Thoracic aorta (tissue), 2 donors: Measurements from ENCODE around the gene TEX51. TPM values are rescaled to one million over a fixed set of nuclear protein-coding genes. Genes with fewer than 3 reads are reported as not detected.

ENCODE experiments used
- ATAC-seq: fragments of 150-250 bp; one replicate; pipeline ENCODE4 v1.8.0; 2017; ENCODE audit warnings: low read depth; ENCODE audit not compliant: insufficient number of reproducible peaks, low FRiP score
- DNase-seq: peaks from one replicate; pipeline ENCODE4 v3.0.0-alpha.2; 2020; ENCODE audit warnings: low spot score
- H3K27ac ChIP-seq, 2 donors: fragments of 200-600 bp; sonication (generic); 1 replicate in 1 of 2; 2 replicates in 1 of 2; pipeline ENCODE4 v1.5.1; 2016; ENCODE audit warnings: mild to moderate bottlenecking in 2 of 2, moderate library complexity in 2 of 2
- H3K27me3 ChIP-seq: fragments of 200-600 bp; sonication (generic); replicated peaks from 2 replicates; pipeline ENCODE4 v1.6.0; 2016; ENCODE audit warnings: mild to moderate bottlenecking; ENCODE audit not compliant: insufficient read depth
- H3K36me3 ChIP-seq: fragments of 200-600 bp; sonication (generic); one replicate; pipeline ENCODE4 v1.5.1; 2016
- H3K4me1 ChIP-seq, 2 donors: fragments of 200-600 bp; sonication (generic); 1 replicate in 1 of 2; 2 replicates in 1 of 2; pipeline versions ENCODE4 v1.5.1 to v1.6.0; 2016; ENCODE audit warnings: low read depth in 2 of 2, mild to moderate bottlenecking in 1 of 2; ENCODE audit not compliant: control insufficient read depth in 1 of 2
- H3K4me3 ChIP-seq: fragments of 200-600 bp; sonication (generic); 2 replicates; pipeline ENCODE4 v1.5.1; 2016; ENCODE audit warnings: mild to moderate bottlenecking
- H3K9me3 ChIP-seq: fragments of 200-600 bp; sonication (generic); 2 replicates; pipeline ENCODE4 v1.5.1; 2016
- total RNA-seq, 2 donors: library from RNA; depleted of rRNA; stranded (reverse); fragments of >200 nt; gene quantifications; one replicate each; pipeline versions ENCODE4 v1.1.0 to v1.2.3, GENCODE V29; 2016
- TF ChIP-seq, protein P1 (sequence below): fragments of 200-600 bp; sonication (generic); IDR thresholded peaks from one replicate; pipeline ENCODE4 v1.5.1; 2019; ENCODE audit warnings: antibody characterized with exemption

TEX51 gene
- total RNA-seq, 2 donors from 2014 or later = not detected

DNA sequence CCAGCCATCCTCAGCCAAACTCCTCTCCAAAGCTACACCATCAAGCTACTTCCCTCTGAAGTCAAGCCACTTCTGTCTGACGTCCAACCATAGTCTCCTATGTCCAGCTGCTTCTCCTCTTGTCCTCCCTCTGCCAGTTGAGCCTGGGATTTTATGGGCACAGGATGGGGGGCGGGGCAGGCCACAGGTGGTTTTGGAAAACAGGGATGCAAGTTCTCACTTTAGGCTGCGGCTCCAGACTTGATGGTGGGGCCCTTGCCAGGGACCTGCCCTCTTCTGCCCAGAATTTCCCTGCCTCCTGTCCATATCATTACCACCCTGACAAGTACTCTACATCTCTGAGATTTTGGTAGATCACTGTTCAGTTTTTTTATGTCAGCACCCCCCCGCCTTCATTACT, 41.6 kb downstream of the TEX51 start:
- TF ChIP-seq, protein P1, sequence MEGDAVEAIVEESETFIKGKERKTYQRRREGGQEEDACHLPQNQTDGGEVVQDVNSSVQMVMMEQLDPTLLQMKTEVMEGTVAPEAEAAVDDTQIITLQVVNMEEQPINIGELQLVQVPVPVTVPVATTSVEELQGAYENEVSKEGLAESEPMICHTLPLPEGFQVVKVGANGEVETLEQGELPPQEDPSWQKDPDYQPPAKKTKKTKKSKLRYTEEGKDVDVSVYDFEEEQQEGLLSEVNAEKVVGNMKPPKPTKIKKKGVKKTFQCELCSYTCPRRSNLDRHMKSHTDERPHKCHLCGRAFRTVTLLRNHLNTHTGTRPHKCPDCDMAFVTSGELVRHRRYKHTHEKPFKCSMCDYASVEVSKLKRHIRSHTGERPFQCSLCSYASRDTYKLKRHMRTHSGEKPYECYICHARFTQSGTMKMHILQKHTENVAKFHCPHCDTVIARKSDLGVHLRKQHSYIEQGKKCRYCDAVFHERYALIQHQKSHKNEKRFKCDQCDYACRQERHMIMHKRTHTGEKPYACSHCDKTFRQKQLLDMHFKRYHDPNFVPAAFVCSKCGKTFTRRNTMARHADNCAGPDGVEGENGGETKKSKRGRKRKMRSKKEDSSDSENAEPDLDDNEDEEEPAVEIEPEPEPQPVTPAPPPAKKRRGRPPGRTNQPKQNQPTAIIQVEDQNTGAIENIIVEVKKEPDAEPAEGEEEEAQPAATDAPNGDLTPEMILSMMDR = no peak
- no peaks in the 10 kb centered on the region for H3K36me3 ChIP-seq
- no peak overlapping the region for H3K27ac ChIP-seq
- H3K4me1 ChIP-seq = no peaks in the 10 kb centered on the region
- H3K4me3 ChIP-seq = no peak overlapping the region
- H3K27me3 ChIP-seq = no peaks in the 10 kb centered on the region
- no peaks in the 10 kb centered on the region for H3K9me3 ChIP-seq
- ATAC-seq = no peak
- DNase-seq = no peak

DNA sequence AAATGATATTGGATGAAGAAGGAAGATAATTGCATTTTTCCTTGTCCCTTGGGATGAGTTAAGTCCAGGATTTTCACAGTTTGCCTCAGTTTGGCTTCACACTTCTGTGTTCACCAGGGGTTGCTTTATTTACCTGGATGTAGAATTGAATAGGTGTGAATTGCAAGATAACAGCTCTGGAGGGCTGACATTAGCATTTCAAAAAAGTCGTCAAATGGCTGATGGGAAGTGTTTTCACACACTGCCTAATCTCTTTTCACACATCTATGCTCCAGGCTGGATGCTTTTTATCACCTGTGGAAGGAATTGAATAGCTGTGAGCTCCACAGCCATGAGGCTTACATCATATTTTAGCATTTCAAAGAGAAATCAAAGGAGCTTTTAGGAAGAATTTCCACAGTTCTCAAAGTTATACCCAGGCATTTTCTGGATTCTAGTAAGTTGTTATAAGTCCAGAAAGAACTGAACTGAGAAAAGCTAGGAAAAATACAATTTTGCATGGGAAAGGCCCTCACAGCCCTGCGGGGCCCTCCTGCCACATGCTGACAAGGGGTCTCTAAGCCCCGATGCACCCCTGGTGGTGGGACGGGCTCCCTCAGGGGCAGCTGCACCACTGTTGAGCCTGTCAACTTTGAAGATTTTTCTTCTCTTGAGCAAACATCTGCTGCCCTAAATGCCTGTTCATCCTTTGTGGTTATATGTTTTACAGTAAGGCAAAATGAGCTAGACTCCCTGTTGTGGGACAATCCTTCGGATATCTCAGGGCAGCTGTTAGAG, 43.9 kb downstream of the TEX51 start:
- H3K9me3 ChIP-seq = no peaks in the 10 kb centered on the region
- TF ChIP-seq, protein P1 = no peak
- H3K4me1 ChIP-seq = no peaks in the 10 kb centered on the region
- H3K36me3 ChIP-seq = no peaks in the 10 kb centered on the region
- no peak overlapping the region for H3K4me3 ChIP-seq
- no peaks in the 10 kb centered on the region for H3K27me3 ChIP-seq
- H3K27ac ChIP-seq = no peak overlapping the region
- no peak for ATAC-seq
- no peak for DNase-seq

GRCh38 chr2:126943612-126944348, 45.1 kb downstream of the TEX51 start:
- no peak overlapping the region for H3K27ac ChIP-seq
- TF ChIP-seq, protein P1 = no peak
- ATAC-seq (no peak), DNase-seq (no peak)
- H3K36me3 ChIP-seq = no peaks in the 10 kb centered on the region
- H3K9me3 ChIP-seq = no peaks in the 10 kb centered on the region
- H3K4me3 ChIP-seq = no peak overlapping the region
- no peaks in the 10 kb centered on the region for H3K4me1 ChIP-seq
- no peaks in the 10 kb centered on the region for H3K27me3 ChIP-seq

DNA sequence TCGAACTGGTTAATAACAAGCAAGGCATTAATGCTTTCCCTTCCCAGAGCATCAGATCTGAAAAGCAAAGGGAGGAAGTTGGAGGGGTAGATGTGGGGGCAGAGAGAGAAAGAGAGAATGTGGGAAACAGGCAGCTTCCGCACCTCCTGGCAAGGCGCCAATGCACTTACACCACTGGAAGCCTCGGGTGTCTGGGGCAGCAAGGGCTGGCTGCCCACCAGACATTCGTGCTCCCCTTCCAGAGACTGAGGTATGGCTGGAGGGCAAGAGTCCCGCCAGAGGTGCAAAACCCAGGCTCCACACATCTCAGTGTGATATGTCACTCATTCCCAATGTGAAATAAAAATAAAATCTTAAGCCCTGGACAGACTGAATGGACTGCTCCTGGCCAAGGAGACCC, 46.4 kb downstream of the TEX51 start:
- DNase-seq (no peak), ATAC-seq (no peak)
- H3K36me3 ChIP-seq = no peaks in the 10 kb centered on the region
- TF ChIP-seq, protein P1 = no peak
- no peaks in the 10 kb centered on the region for H3K4me1 ChIP-seq
- H3K27ac ChIP-seq = no peak overlapping the region
- no peaks in the 10 kb centered on the region for H3K9me3 ChIP-seq
- H3K4me3 ChIP-seq = no peak overlapping the region
- no peaks in the 10 kb centered on the region for H3K27me3 ChIP-seq

DNA sequence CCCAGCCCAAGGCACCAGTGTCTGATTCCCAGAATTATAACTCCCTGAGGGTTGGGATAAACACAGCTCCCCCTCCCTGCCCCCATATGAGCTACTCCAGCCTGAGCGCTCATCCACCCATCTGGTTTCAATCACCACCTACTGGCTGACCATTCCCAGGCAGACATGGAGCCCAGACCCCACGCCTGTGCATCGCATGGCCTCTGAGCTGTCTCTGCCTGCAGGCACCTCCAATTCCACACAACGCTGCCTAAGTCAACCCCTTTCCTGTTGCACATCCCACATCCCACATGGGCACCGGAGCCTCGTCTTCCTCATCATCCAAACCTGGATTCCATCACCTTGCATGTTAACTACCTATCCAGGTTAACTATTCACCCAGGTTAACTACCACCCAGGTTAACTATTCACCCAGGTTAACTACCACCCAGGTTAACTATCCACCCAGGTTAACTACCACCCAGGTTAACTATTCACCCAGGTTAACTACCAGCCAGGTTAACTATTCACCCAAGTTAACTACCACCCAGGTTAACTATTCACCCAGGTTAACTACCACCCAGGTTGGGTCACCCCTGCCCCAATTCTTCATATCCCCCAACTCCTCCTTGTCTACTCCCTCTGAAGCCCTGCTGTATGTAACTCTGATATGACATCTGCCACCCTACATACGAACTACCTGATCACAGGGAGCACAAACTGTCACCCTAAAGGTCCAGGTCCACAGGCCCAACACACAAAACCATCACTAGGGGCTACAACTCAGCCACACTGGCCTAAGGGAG, 47.8 kb downstream of the TEX51 start:
- no peak overlapping the region for H3K27ac ChIP-seq

More for the DNA sequence above, 47.8 kb downstream of the TEX51 start:
- TF ChIP-seq, protein P1 = no peak
- Histone ChIP-seq H3K36me3 (no peaks in the 10 kb centered on the region), H3K4me3 (no peak overlapping the region), H3K9me3 (no peaks in the 10 kb centered on the region), H3K4me1 (no peaks in the 10 kb centered on the region), H3K27me3 (no peaks in the 10 kb centered on the region)
- DNase-seq (no peak), ATAC-seq (no peak)
